Neural cell (in vitro differentiated cells): ENCODE measurements around the gene TGFBRAP1. TPM values are rescaled to one million over a fixed set of nuclear protein-coding genes. Genes with fewer than 3 reads are reported as not detected.

Experiments
- H2AFZ ChIP-seq: fragments of 200-600, 300-800 bp; sonication (generic), shearing (Covaris generic); 2 replicates; pipeline ENCODE4 v1.6.0; 2014; ENCODE audit warnings: low read depth, mild to moderate bottlenecking, antibody characterized with exemption, low read length, moderate library complexity
- H3F3A ChIP-seq: fragments of 200-600 bp; shearing (Covaris generic); 2 replicates; pipeline ENCODE4 v1.6.1; 2016; ENCODE audit warnings: mild to moderate bottlenecking, moderate library complexity, mixed read lengths, antibody characterized with exemption, low read length; ENCODE audit not compliant: insufficient read depth, poor library complexity, severe bottlenecking
- H3K27ac ChIP-seq: fragments of 200-600, 300-800 bp; sonication (generic), shearing (Covaris generic); 2 replicates; pipeline ENCODE4 v1.5.1; 2014; ENCODE audit warnings: mild to moderate bottlenecking, low read length, moderate library complexity
- H3K27me3 ChIP-seq: fragments of 300-800, 200-600 bp; sonication (generic), shearing (Covaris generic); 2 replicates; pipeline ENCODE4 v1.6.0; 2014; ENCODE audit warnings: mild to moderate bottlenecking, low read depth, low read length, moderate library complexity; ENCODE audit not compliant: insufficient read depth
- H3K36me3 ChIP-seq: fragments of 300-800, 200-600 bp; sonication (generic), shearing (Covaris generic); 2 replicates; pipeline ENCODE4 v1.5.1; 2014; ENCODE audit warnings: mild to moderate bottlenecking, antibody characterized with exemption, low read length, moderate library complexity; ENCODE audit not compliant: insufficient read depth
- H3K4me2 ChIP-seq: fragments of 300-800, 200-600 bp; sonication (generic), shearing (Covaris generic); 2 replicates; pipeline ENCODE4 v1.6.0; 2014; ENCODE audit warnings: mild to moderate bottlenecking, low read length
- H3K4me3 ChIP-seq: fragments of 300-800, 200-600 bp; sonication (generic), shearing (Covaris generic); 2 replicates; pipeline ENCODE4 v1.5.1; 2014; ENCODE audit warnings: mild to moderate bottlenecking, low read length, moderate library complexity
- H3K79me2 ChIP-seq: fragments of 200-600 bp; shearing (Covaris generic); replicated peaks from 2 replicates; pipeline ENCODE4 v1.6.0; 2014; ENCODE audit warnings: mild to moderate bottlenecking, low read length, moderate library complexity; ENCODE audit not compliant: insufficient read depth
- H3K9ac ChIP-seq: fragments of 300-800, 200-600 bp; sonication (generic), shearing (Covaris generic); 2 replicates; pipeline ENCODE4 v1.6.1; 2016; ENCODE audit warnings: mild to moderate bottlenecking, low read length, mixed read lengths
- H3K9me2 ChIP-seq: fragments of 200-600 bp; shearing (Covaris generic); 2 replicates; pipeline ENCODE4 v1.6.1; 2016; ENCODE audit warnings: mild to moderate bottlenecking, low read length, mixed read lengths; ENCODE audit not compliant: insufficient read depth
- H3K9me3 ChIP-seq: fragments of 200-600, 300-800 bp; sonication (generic), shearing (Covaris generic); 2 replicates; pipeline ENCODE4 v1.6.1; 2016; ENCODE audit warnings: mild to moderate bottlenecking, mixed run types, low read length, moderate library complexity, mixed read lengths
- H4K20me1 ChIP-seq: fragments of 200-600 bp; shearing (Covaris generic); 2 replicates; pipeline ENCODE4 v1.6.1; 2016; ENCODE audit warnings: mild to moderate bottlenecking, mixed run types; ENCODE audit not compliant: insufficient read depth
- EP300 ChIP-seq: fragments of 450-650 bp; conservative IDR thresholded peaks from 2 replicates; pipeline ENCODE4 v1.6.1; 2014; ENCODE audit warnings: antibody characterized with exemption, mild to moderate bottlenecking, moderate library complexity; ENCODE audit not compliant: poor library complexity, severe bottlenecking
- EZH2 ChIP-seq: fragments of 200-600, 300-800 bp; shearing (Covaris generic), sonication (generic); IDR thresholded peaks from 2 replicates; pipeline ENCODE4 v1.6.1; 2014; ENCODE audit warnings: antibody characterized with exemption, low read length, borderline replicate concordance, mild to moderate bottlenecking; ENCODE audit not compliant: insufficient read depth, poor library complexity, severe bottlenecking
- MXI1 ChIP-seq: fragments of 450-650 bp; conservative IDR thresholded peaks from 2 replicates; pipeline ENCODE4 v1.6.1; 2014; ENCODE audit warnings: antibody characterized with exemption, mild to moderate bottlenecking; ENCODE audit not compliant: poor library complexity, severe bottlenecking
- POLR2AphosphoS5 ChIP-seq: IDR thresholded peaks from 2 replicates; pipeline ENCODE4 v1.6.1; 2012
- RAD21 ChIP-seq: fragments of 450-650 bp; conservative IDR thresholded peaks from 2 replicates; pipeline ENCODE4 v1.6.1; 2014; ENCODE audit warnings: antibody characterized with exemption, mild to moderate bottlenecking, moderate library complexity
- REST ChIP-seq: IDR thresholded peaks from 2 replicates; pipeline ENCODE4 v1.6.1; 2012; ENCODE audit warnings: borderline replicate concordance
- SMC3 ChIP-seq: fragments of 450-650 bp; conservative IDR thresholded peaks from 2 replicates; pipeline ENCODE4 v1.6.1; 2014; ENCODE audit warnings: antibody characterized with exemption, mild to moderate bottlenecking, moderate library complexity; ENCODE audit not compliant: poor library complexity
- TAF1 ChIP-seq: IDR thresholded peaks from 2 replicates; pipeline ENCODE4 v1.6.1; 2012; ENCODE audit warnings: low read depth
- polyA plus RNA-seq: library from polyadenylated mRNA; depleted of rRNA; stranded (reverse); fragments of >200 nt; gene quantifications from 2 replicates; pipeline ENCODE4 v1.2.3, GENCODE V29; 2014
- TF ChIP-seq, protein P1 (sequence below): fragments of 450-650 bp; IDR thresholded peaks from 2 replicates; pipeline ENCODE4 v1.5.1; 2014; ENCODE audit warnings: antibody characterized with exemption, mild to moderate bottlenecking, moderate library complexity; ENCODE audit not compliant: poor library complexity, severe bottlenecking

The TGFBRAP1 gene
- polyA plus RNA-seq, 1 donor from 2014 or later, result 13.9 TPM

- H3K9me2 ChIP-seq, result no peaks in the 10 kb centered on the region
- no peak overlapping the region for H2AFZ ChIP-seq
- no peak overlapping the region for H3K4me3 ChIP-seq
- no peak overlapping the region for H3K9ac ChIP-seq
- no peak overlapping the region for H3K27ac ChIP-seq
- H3K79me2 ChIP-seq, result no peaks in the 10 kb centered on the region
- no peaks in the 10 kb centered on the region for H3K9me3 ChIP-seq
- H3K36me3 ChIP-seq, result peaks cover 6% of the 10 kb centered on the region
- no peak for TF ChIP-seq EP300
- TF ChIP-seq TAF1, result no peak
- no peak for TF ChIP-seq EZH2
- no peak for TF ChIP-seq REST
- TF ChIP-seq SMC3, result no peak
- TF ChIP-seq RAD21, result no peak
- TF ChIP-seq POLR2AphosphoS5, result no peak
- no peak for TF ChIP-seq MXI1
- TF ChIP-seq, protein P1, sequence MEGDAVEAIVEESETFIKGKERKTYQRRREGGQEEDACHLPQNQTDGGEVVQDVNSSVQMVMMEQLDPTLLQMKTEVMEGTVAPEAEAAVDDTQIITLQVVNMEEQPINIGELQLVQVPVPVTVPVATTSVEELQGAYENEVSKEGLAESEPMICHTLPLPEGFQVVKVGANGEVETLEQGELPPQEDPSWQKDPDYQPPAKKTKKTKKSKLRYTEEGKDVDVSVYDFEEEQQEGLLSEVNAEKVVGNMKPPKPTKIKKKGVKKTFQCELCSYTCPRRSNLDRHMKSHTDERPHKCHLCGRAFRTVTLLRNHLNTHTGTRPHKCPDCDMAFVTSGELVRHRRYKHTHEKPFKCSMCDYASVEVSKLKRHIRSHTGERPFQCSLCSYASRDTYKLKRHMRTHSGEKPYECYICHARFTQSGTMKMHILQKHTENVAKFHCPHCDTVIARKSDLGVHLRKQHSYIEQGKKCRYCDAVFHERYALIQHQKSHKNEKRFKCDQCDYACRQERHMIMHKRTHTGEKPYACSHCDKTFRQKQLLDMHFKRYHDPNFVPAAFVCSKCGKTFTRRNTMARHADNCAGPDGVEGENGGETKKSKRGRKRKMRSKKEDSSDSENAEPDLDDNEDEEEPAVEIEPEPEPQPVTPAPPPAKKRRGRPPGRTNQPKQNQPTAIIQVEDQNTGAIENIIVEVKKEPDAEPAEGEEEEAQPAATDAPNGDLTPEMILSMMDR, result no peak
- no peaks in the 10 kb centered on the region for H4K20me1 ChIP-seq
- no peak overlapping the region for H3K4me2 ChIP-seq
- no peaks in the 10 kb centered on the region for H3F3A ChIP-seq
- H3K27me3 ChIP-seq, result no peaks in the 10 kb centered on the region
Observed at GRCh38 chr2:105237045-105237765, 92.3 kb downstream of the TGFBRAP1 start.

- Histone ChIP-seq H4K20me1 (no peaks in the 10 kb centered on the region), H3K9me2 (no peaks in the 10 kb centered on the region), H3K9me3 (no peaks in the 10 kb centered on the region), H3K4me3 (no peak overlapping the region), H3K36me3 (no peaks in the 10 kb centered on the region), H3F3A (no peaks in the 10 kb centered on the region), H3K79me2 (no peaks in the 10 kb centered on the region), H2AFZ (no peak overlapping the region), H3K27me3 (no peaks in the 10 kb centered on the region), H3K9ac (no peak overlapping the region), H3K27ac (no peak overlapping the region), H3K4me2 (no peak overlapping the region)
- TF ChIP-seq EP300, result no peak
- no peak for TF ChIP-seq MXI1
- TF ChIP-seq RAD21, result no peak
- no peak for TF ChIP-seq EZH2
- TF ChIP-seq, protein P1, result no peak
- no peak for TF ChIP-seq REST
- no peak for TF ChIP-seq SMC3
- TF ChIP-seq POLR2AphosphoS5, result no peak
- no peak for TF ChIP-seq TAF1
Observed at GRCh38 chr2:105236060-105236424, 93.5 kb downstream of the TGFBRAP1 start.
